Karpas-422 (cell line): ENCODE data around the gene CDK14. TPM values are rescaled to one million over a fixed set of nuclear protein-coding genes. Genes with fewer than 3 reads are reported as not detected.

Source experiments
- DNase-seq: peaks from one replicate; pipeline ENCODE4 v3.0.0-alpha.2; 2015
- H2AFZ ChIP-seq: fragments of 200-600 bp; sonication (generic); 2 replicates; pipeline ENCODE4 v1.6.1; 2014; ENCODE audit warnings: antibody characterized with exemption, low read length, mixed read lengths
- H3K27ac ChIP-seq: fragments of 200-600 bp; sonication (generic); 2 replicates; pipeline ENCODE4 v1.5.1; 2014; ENCODE audit warnings: mild to moderate bottlenecking, low read length, moderate library complexity
- H3K27me3 ChIP-seq: fragments of 200-600 bp; sonication (generic); 2 replicates; pipeline ENCODE4 v1.6.1; 2014; ENCODE audit warnings: low read length, mixed read lengths
- H3K36me3 ChIP-seq: fragments of 200-600 bp; sonication (generic); 2 replicates; pipeline ENCODE4 v1.6.1; 2014; ENCODE audit warnings: low read length, mixed read lengths; ENCODE audit not compliant: insufficient read depth
- H3K4me1 ChIP-seq: fragments of 200-600 bp; sonication (generic); 2 replicates; pipeline ENCODE4 v1.6.1; 2014; ENCODE audit warnings: mild to moderate bottlenecking, low read length, mixed read lengths
- H3K4me2 ChIP-seq: fragments of 200-600 bp; sonication (generic); 2 replicates; pipeline ENCODE4 v1.6.1; 2014; ENCODE audit warnings: low read length, low read depth, mild to moderate bottlenecking; ENCODE audit not compliant: poor library complexity, severe bottlenecking
- H3K4me3 ChIP-seq: fragments of 200-600 bp; sonication (generic); 2 replicates; pipeline ENCODE4 v1.5.1; 2014; ENCODE audit warnings: mild to moderate bottlenecking, antibody characterized with exemption, low read length, mixed read lengths
- H3K79me2 ChIP-seq: fragments of 200-600 bp; sonication (generic); 2 replicates; pipeline ENCODE4 v1.6.1; 2014; ENCODE audit warnings: mild to moderate bottlenecking, low read length, mixed read lengths
- H3K9ac ChIP-seq: fragments of 200-600 bp; sonication (generic); 2 replicates; pipeline ENCODE4 v1.6.0; 2014; ENCODE audit warnings: low read length
- H3K9me2 ChIP-seq: fragments of 200-600 bp; sonication (generic), shearing (Covaris generic); replicated peaks from 2 replicates; pipeline ENCODE4 v1.6.0; 2014; ENCODE audit warnings: mild to moderate bottlenecking, low read length, moderate library complexity; ENCODE audit not compliant: insufficient read depth
- H3K9me3 ChIP-seq: fragments of 300-700, 200-600 bp; sonication (generic); 2 replicates; pipeline ENCODE4 v1.6.1; 2014; ENCODE audit warnings: low read length, mixed read lengths
- H4K20me1 ChIP-seq: fragments of 200-600 bp; sonication (generic); 2 replicates; pipeline ENCODE4 v1.6.1; 2014; ENCODE audit warnings: mild to moderate bottlenecking, antibody characterized with exemption, low read length, low read depth; ENCODE audit not compliant: insufficient read depth
- total RNA-seq: library from RNA; depleted of rRNA; stranded (reverse); fragments of >200 nt; shearing (Covaris generic); gene quantifications from 2 replicates; pipeline ENCODE4 v1.2.3, GENCODE V29; 2014; ENCODE audit warnings: low replicate concordance

Gene CDK14
- total RNA-seq, 1 experiment from 2014 or later: 121 TPM

- no peak overlapping the region for H2AFZ ChIP-seq
- no peaks in the 10 kb centered on the region for H3K27me3 ChIP-seq
- H3K36me3 ChIP-seq: peaks cover 4% of the 10 kb centered on the region; the same call in 1 of the 2 replicates
- peaks cover 80% of the 10 kb centered on the region for H3K79me2 ChIP-seq
- no peak overlapping the region for H3K9ac ChIP-seq
- no peak for DNase-seq
- H3K9me2 ChIP-seq: no peaks in the 10 kb centered on the region
- H3K4me2 ChIP-seq: no peak overlapping the region
- H4K20me1 ChIP-seq: no peaks in the 10 kb centered on the region
- H3K27ac ChIP-seq: no peak overlapping the region
- no peak overlapping the region for H3K4me3 ChIP-seq
- peaks cover 32% of the 10 kb centered on the region for H3K4me1 ChIP-seq
- no peaks in the 10 kb centered on the region for H3K9me3 ChIP-seq
Measured at GRCh38 chr7:90836937-90837336, 240.8 kb downstream of the CDK14 start.

GRCh38 chr7:90838799-90839198, 242.7 kb downstream of the CDK14 start:
- Histone ChIP-seq H3K27me3 (no peaks in the 10 kb centered on the region), H3K4me2 (no peak overlapping the region), H3K36me3 (peaks cover 4% of the 10 kb centered on the region; the same call in 1 of the 2 replicates), H3K9me3 (no peaks in the 10 kb centered on the region), H2AFZ (no peak overlapping the region), H3K4me3 (no peak overlapping the region), H3K9me2 (no peaks in the 10 kb centered on the region), H4K20me1 (no peaks in the 10 kb centered on the region), H3K79me2 (peaks cover 80% of the 10 kb centered on the region), H3K9ac (no peak overlapping the region), H3K4me1 (peaks cover 50% of the 10 kb centered on the region), H3K27ac (no peak overlapping the region)
- no peak for DNase-seq

GRCh38 chr7:90839316-90839715, 243.2 kb downstream of the CDK14 start:
- Histone ChIP-seq H3K4me1 (peaks cover 55% of the 10 kb centered on the region), H3K9me3 (no peaks in the 10 kb centered on the region), H2AFZ (no peak overlapping the region), H3K4me3 (no peak overlapping the region), H4K20me1 (no peaks in the 10 kb centered on the region), H3K9me2 (no peaks in the 10 kb centered on the region), H3K36me3 (peaks cover 4% of the 10 kb centered on the region; the same call in 1 of the 2 replicates), H3K4me2 (peak overlapping the region; percentile 12), H3K27me3 (no peaks in the 10 kb centered on the region), H3K27ac (peak overlapping the region; percentile 93; the same call in 1 of the 2 replicates), H3K79me2 (peaks cover 80% of the 10 kb centered on the region), H3K9ac (no peak overlapping the region)
- no peak for DNase-seq

- Histone ChIP-seq H3K36me3 (peaks cover 4% of the 10 kb centered on the region; the same call in 1 of the 2 replicates), H3K79me2 (peaks cover 80% of the 10 kb centered on the region), H3K9me2 (no peaks in the 10 kb centered on the region), H3K27ac (peak overlapping the region; percentile 93), H2AFZ (no peak overlapping the region), H3K4me1 (peaks cover 60% of the 10 kb centered on the region), H3K9me3 (no peaks in the 10 kb centered on the region), H3K27me3 (no peaks in the 10 kb centered on the region), H3K9ac (no peak overlapping the region), H4K20me1 (no peaks in the 10 kb centered on the region), H3K4me3 (no peak overlapping the region), H3K4me2 (peak overlapping the region; percentile 12)
- no peak for DNase-seq
Measured at GRCh38 chr7:90839727-90840291, 243.7 kb downstream of the CDK14 start.

- Histone ChIP-seq H3K27me3 (no peaks in the 10 kb centered on the region), H3K27ac (peak overlapping the region; percentile 93)
Measured at GRCh38 chr7:90841759-90842429, 245.8 kb downstream of the CDK14 start.

GRCh38 chr7:90842430-90842788, 246.3 kb downstream of the CDK14 start:
- H3K4me2 ChIP-seq: peak overlapping the region; percentile 75
- peak overlapping the region; percentile 54 for H3K4me3 ChIP-seq
- no peaks in the 10 kb centered on the region for H4K20me1 ChIP-seq
- peaks cover 3% of the 10 kb centered on the region; the same call in 1 of the 2 replicates for H3K36me3 ChIP-seq
- no peaks in the 10 kb centered on the region for H3K27me3 ChIP-seq
- H2AFZ ChIP-seq: 0 out of 2 replicates have a peak overlapping the region, but pooled peaks have one; percentile 17
- no peaks in the 10 kb centered on the region for H3K9me2 ChIP-seq
- H3K9ac ChIP-seq: peak overlapping the region; percentile 60
- H3K9me3 ChIP-seq: no peaks in the 10 kb centered on the region
- peak; percentile 73 for DNase-seq
- peaks cover 86% of the 10 kb centered on the region for H3K79me2 ChIP-seq
- peaks cover 73% of the 10 kb centered on the region for H3K4me1 ChIP-seq
- H3K27ac ChIP-seq: peak overlapping the region; percentile 93

More at GRCh38 chr7:90841759-90842429, 245.8 kb downstream of the CDK14 start:
- Histone ChIP-seq H3K4me2 (peak overlapping the region; percentile 75), H4K20me1 (no peaks in the 10 kb centered on the region), H3K79me2 (peaks cover 86% of the 10 kb centered on the region), H3K9ac (peak overlapping the region; percentile 60), H2AFZ (0 out of 2 replicates have a peak overlapping the region, but pooled peaks have one; percentile 17), H3K4me1 (peaks cover 73% of the 10 kb centered on the region), H3K9me3 (no peaks in the 10 kb centered on the region), H3K4me3 (peak overlapping the region; percentile 54), H3K36me3 (peaks cover 4% of the 10 kb centered on the region; the same call in 1 of the 2 replicates), H3K9me2 (no peaks in the 10 kb centered on the region)
- DNase-seq: peak; percentile 67

- Histone ChIP-seq H3K4me3 (no peak overlapping the region), H3K27me3 (no peaks in the 10 kb centered on the region), H3K9ac (no peak overlapping the region), H3K4me2 (peak overlapping the region; percentile 75), H3K36me3 (no peaks in the 10 kb centered on the region), H2AFZ (no peak overlapping the region), H3K4me1 (peaks cover 77% of the 10 kb centered on the region), H4K20me1 (no peaks in the 10 kb centered on the region), H3K9me3 (no peaks in the 10 kb centered on the region), H3K9me2 (no peaks in the 10 kb centered on the region), H3K79me2 (peaks cover 90% of the 10 kb centered on the region), H3K27ac (peak overlapping the region; percentile 93)
- DNase-seq: no peak
Measured at GRCh38 chr7:90843472-90843871, 247.4 kb downstream of the CDK14 start.

GRCh38 chr7:90844421-90844820, 248.3 kb downstream of the CDK14 start:
- H4K20me1 ChIP-seq: no peaks in the 10 kb centered on the region
- H3K4me3 ChIP-seq: no peak overlapping the region

More at GRCh38 chr7:90844421-90844820, 248.3 kb downstream of the CDK14 start:
- Histone ChIP-seq H3K27me3 (no peaks in the 10 kb centered on the region), H3K9ac (no peak overlapping the region), H3K79me2 (peaks cover 92% of the 10 kb centered on the region), H2AFZ (no peak overlapping the region), H3K4me2 (no peak overlapping the region), H3K9me3 (no peaks in the 10 kb centered on the region), H3K36me3 (no peaks in the 10 kb centered on the region), H3K27ac (peak overlapping the region; percentile 93; the same call in 1 of the 2 replicates), H3K9me2 (no peaks in the 10 kb centered on the region), H3K4me1 (peaks cover 79% of the 10 kb centered on the region)
- DNase-seq: no peak
